Transverse colon (tissue), 4 donors: Measurements from ENCODE around the gene TAS2R20. TPM values are rescaled to one million over a fixed set of nuclear protein-coding genes. Genes with fewer than 3 reads are reported as not detected.

Experiments
- DNase-seq: peaks from one replicate; pipeline ENCODE4 v3.0.0-alpha.2; 2019
- H3K27ac ChIP-seq, 4 donors: fragments of 200-600 bp; sonication (generic); 2 replicates each; pipeline ENCODE4 v1.5.1; 2016 to 2018; ENCODE audit warnings: inconsistent platforms in 4 of 4
- H3K27me3 ChIP-seq: fragments of 200-600 bp; sonication (generic); 2 replicates; pipeline ENCODE4 v1.5.1; 2017; ENCODE audit warnings: inconsistent platforms
- H3K36me3 ChIP-seq, 4 donors: fragments of 200-600 bp; sonication (generic); 2 replicates each; pipeline ENCODE4 v1.5.1; 2017 to 2019; ENCODE audit warnings: inconsistent platforms in 4 of 4
- H3K4me1 ChIP-seq, 4 donors: fragments of 200-600 bp; sonication (generic); 2 replicates each; pipeline ENCODE4 v1.5.1; 2017 to 2020; ENCODE audit warnings: inconsistent platforms in 4 of 4
- H3K4me3 ChIP-seq, 4 donors: fragments of 200-600 bp; sonication (generic); 1 replicate in 1 of 4; 2 replicates in 3 of 4; pipeline versions ENCODE4 v1.5.1 to v1.6.1; 2017 to 2019; ENCODE audit warnings: inconsistent platforms in 4 of 4
- H3K9me3 ChIP-seq, 2 donors: fragments of 200-600 bp; sonication (generic); 2 replicates each; pipeline ENCODE4 v1.5.1; 2017 to 2019; ENCODE audit warnings: inconsistent platforms in 2 of 2
- EP300 ChIP-seq: sonication (generic); formaldehyde crosslinking; IDR thresholded peaks from one replicate; pipeline ENCODE4 v1.6.1; 2017; ENCODE audit warnings: antibody characterized with exemption, low read depth
- POLR2A ChIP-seq: fragments of 450-650 bp; IDR thresholded peaks from one replicate; pipeline ENCODE4 v1.6.1; 2016; ENCODE audit warnings: antibody characterized with exemption, mild to moderate bottlenecking, moderate library complexity
- POLR2AphosphoS5 ChIP-seq, 3 donors: sonication (generic); formaldehyde crosslinking; IDR thresholded peaks; one replicate each; pipeline ENCODE4 v1.6.1; 2016; ENCODE audit warnings: antibody characterized with exemption in 3 of 3
- WGBS, 2 donors: methylation state at CpG; one replicate each; pipeline ENCODE4 v1.1.5; 2018; ENCODE audit warnings: low coverage in 1 of 2; 5-methylcytosine and 5-hydroxymethylcytosine counted together
- in situ Hi-C, 4 donors: fragments of 200-750 bp; cut with MboI; loops; one replicate each; pipeline versions ENCODE4 v1.15.0 to v1.15.1; 2017; ENCODE audit warnings: low sequenced_read_pairs in 3 of 4, low pct_ligation_motif_present in 1 of 4, low pct_unique_long_range_greater_than_20kb in 1 of 4
- intact Hi-C: fragments of 100-400 bp; cut with DNase I; formaldehyde crosslinking; loops from one replicate; pipeline ENCODE4 v1.15.1; 2023; ENCODE audit warnings: low total_unique reads
- total RNA-seq, 4 donors: library from RNA; depleted of rRNA; stranded (reverse); fragments of >200 nt; gene quantifications; one replicate each; pipeline ENCODE4 v1.1.0, GENCODE V29; 2016
- TF ChIP-seq, protein P1 (sequence below), 5 experiments: fragments of 200-600 bp in 3 of 5; fragments of 450-650 bp in 2 of 5; sonication (generic) in 3 of 5; IDR thresholded peaks; 1 replicate in 2 of 5; 2 replicates in 3 of 5; pipeline ENCODE4 v1.5.1; 2016 to 2017; ENCODE audit warnings: antibody characterized with exemption in 5 of 5, inconsistent platforms in 3 of 5, mild to moderate bottlenecking in 2 of 5, moderate library complexity in 1 of 5

TAS2R20 gene
- total RNA-seq, 4 donors from 2014 or later, result 2.6 to 6.0 (median 5.6) TPM; not detected in 1

DNA sequence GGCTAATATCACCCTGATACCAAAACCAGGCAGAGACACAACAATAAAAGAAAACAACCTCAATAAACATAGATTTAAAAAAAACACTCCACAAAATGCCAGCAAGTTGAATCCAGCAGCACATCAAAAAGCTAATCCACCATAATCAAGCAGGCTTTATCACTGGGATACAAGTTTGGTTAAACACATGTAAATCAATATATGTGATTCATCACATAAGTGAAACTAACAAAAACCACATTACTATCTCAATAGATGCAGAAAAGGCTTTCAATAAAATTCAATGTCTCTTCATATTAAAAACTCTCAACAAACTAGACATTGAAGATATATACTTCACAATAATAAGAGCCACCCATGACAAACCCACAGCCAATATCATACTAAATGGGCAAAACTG lies 42.0 kb downstream of the TAS2R20 start:
- no peaks in the 10 kb centered on the region for H3K4me1 ChIP-seq
- intact Hi-C loops (no loop called here), in situ Hi-C loops (no loop called here)
- H3K9me3 ChIP-seq, result peaks cover 5 to 7% of the 10 kb centered on the region in 2 donors
- H3K27me3 ChIP-seq, result no peaks in the 10 kb centered on the region
- H3K36me3 ChIP-seq, result no peaks in the 10 kb centered on the region
- no peak overlapping the region for H3K27ac ChIP-seq
- DNase-seq, result no peak
- H3K4me3 ChIP-seq, result no peak overlapping the region
- TF ChIP-seq POLR2AphosphoS5 (IDR thresholded peaks at IDR 0.05) (no peak), EP300 (no peak), POLR2A (no peak)
- TF ChIP-seq, protein P1, sequence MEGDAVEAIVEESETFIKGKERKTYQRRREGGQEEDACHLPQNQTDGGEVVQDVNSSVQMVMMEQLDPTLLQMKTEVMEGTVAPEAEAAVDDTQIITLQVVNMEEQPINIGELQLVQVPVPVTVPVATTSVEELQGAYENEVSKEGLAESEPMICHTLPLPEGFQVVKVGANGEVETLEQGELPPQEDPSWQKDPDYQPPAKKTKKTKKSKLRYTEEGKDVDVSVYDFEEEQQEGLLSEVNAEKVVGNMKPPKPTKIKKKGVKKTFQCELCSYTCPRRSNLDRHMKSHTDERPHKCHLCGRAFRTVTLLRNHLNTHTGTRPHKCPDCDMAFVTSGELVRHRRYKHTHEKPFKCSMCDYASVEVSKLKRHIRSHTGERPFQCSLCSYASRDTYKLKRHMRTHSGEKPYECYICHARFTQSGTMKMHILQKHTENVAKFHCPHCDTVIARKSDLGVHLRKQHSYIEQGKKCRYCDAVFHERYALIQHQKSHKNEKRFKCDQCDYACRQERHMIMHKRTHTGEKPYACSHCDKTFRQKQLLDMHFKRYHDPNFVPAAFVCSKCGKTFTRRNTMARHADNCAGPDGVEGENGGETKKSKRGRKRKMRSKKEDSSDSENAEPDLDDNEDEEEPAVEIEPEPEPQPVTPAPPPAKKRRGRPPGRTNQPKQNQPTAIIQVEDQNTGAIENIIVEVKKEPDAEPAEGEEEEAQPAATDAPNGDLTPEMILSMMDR (IDR thresholded peaks at IDR 0.05), result no peak

DNA sequence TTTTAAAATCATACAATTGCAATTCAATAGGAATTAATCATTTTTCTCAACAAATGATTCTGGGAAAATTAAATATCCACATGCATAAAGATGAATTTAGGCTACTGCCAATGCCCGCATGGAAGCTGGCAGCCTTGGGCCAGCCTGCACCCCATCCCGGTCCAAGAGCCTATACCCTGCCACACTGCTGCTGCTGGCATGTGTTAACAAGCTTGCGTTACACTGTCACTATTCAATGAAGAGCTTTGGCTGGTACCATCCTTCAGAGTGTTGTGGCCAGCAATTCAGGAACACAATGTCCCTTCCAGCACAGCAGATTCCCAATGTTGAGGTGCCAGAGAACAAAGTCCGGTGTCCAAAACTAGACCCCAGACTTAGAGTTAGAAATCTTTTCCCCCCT lies 45.5 kb downstream of the TAS2R20 start:
- Histone ChIP-seq H3K36me3 (no peaks in the 10 kb centered on the region), H3K27ac (no peak overlapping the region), H3K4me3 (no peak overlapping the region), H3K27me3 (no peaks in the 10 kb centered on the region), H3K9me3 (peaks cover 5 to 7% of the 10 kb centered on the region in 2 donors), H3K4me1 (no peaks in the 10 kb centered on the region)
- TF ChIP-seq POLR2A (no peak), POLR2AphosphoS5 (IDR thresholded peaks at IDR 0.05) (no peak), EP300 (no peak)
- TF ChIP-seq, protein P1 (IDR thresholded peaks at IDR 0.05), result no peak
- in situ Hi-C loops (no loop called here), intact Hi-C loops (no loop called here)
- no peak for DNase-seq
- 70 to 100% methylated on average over 1 to 4 of the region's 4 CpGs for WGBS, 2 donors

Other genes with a start within 250 kb of the TAS2R20 start
- gene TAS2R7, start 195.7 kb downstream of the TAS2R20 start, total RNA-seq, result not detected
- not detected for gene TAS2R8, start 191.0 kb downstream of the TAS2R20 start, total RNA-seq
- gene TAS2R9, start 188.1 kb downstream of the TAS2R20 start, total RNA-seq, result not detected
- under 1 TPM in 1 of 4 donors, not detected in 3; 0.79 TPM for gene TAS2R10, start 171.9 kb downstream of the TAS2R20 start, total RNA-seq
- 1 to 10 TPM in 2 of 4 donors, not detected in 2; 1.1 to 2.6 TPM for gene PRR4, start 148.8 kb downstream of the TAS2R20 start, total RNA-seq
- gene PRH1, start 114.0 kb downstream of the TAS2R20 start, total RNA-seq, result 10 to 100 TPM in 3 of 4 donors, 1 to 10 TPM in 1; 4.8 to 64.8 (median 32.2) TPM
- gene TAS2R13, start 88.7 kb downstream of the TAS2R20 start, total RNA-seq, result 1 to 10 TPM in 2 of 4 donors, not detected in 2; 1.5 to 6.2 TPM
- gene PRH2, start 69.1 kb downstream of the TAS2R20 start, total RNA-seq, result not detected
- gene TAS2R14, start 59.0 kb downstream of the TAS2R20 start, total RNA-seq, result 1 to 10 TPM in 3 of 4 donors, not detected in 1; 1.5 to 5.1 (median 3.8) TPM
- 1 to 10 TPM in 3 of 4 donors, not detected in 1; 4.1 to 7.1 (median 4.9) TPM for gene TAS2R50, start 11.4 kb downstream of the TAS2R20 start, total RNA-seq
- gene TAS2R19, start 24.3 kb upstream of the TAS2R20 start, total RNA-seq, result 1 to 10 TPM; 1.4 to 9.2 (median 5.0) TPM
- gene TAS2R31, start 33.1 kb upstream of the TAS2R20 start, total RNA-seq, result 10 to 100 TPM in 3 of 4 donors, 1 to 10 TPM in 1; 4.5 to 27.5 (median 15.0) TPM
- 1 to 10 TPM in 2 of 4 donors, not detected in 2; 2.4 to 3.8 TPM for gene TAS2R46, start 64.0 kb upstream of the TAS2R20 start, total RNA-seq
- 1 to 10 TPM in 3 of 4 donors, not detected in 1; 2.5 to 5.6 (median 5.1) TPM for gene TAS2R43, start 94.0 kb upstream of the TAS2R20 start, total RNA-seq
- gene TAS2R30, start 136.3 kb upstream of the TAS2R20 start, total RNA-seq, result 10 to 100 TPM in 2 of 4 donors, 1 to 10 TPM in 2; 1.4 to 23.2 (median 12.3) TPM
- 10 to 100 TPM in 1 of 4 donors, 1 to 10 TPM in 3; 5.2 to 17.2 (median 8.9) TPM for gene SMIM10L1, start 172.9 kb upstream of the TAS2R20 start, total RNA-seq
- not detected for gene TAS2R42, start 188.6 kb upstream of the TAS2R20 start, total RNA-seq